ENCODE results near the gene PTPRN2.

Gene PTPRN2

DNA sequence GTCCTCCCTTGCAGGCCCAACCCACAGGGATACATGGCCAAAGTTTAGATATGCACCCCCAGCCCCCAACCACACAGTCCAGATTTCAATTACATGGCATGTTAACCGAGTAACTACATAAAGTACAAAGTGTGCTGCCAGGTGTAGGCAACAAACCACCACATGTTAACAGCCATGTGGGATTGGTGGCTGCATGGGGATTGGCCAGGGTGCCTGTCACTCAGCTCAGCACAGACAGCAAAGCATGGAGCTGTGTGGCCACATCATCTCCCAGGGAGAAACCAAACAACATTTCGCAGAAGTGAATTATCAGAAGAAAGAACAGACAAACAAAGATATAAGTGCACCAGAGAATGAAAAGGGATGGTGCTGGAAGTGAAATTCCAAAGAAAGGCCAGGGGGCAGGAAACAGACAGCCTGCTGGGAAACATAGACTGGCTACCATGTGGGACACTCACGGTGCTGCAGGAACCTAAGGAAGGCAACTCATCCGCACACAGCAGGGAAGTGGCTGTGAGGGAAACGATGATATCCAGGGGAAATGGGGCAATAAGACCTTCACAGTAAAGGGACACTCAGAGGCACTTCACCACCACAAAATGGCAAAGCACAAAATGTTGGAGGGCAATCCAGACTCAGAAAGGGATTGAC, 171.2 kb downstream of the PTPRN2 start:
- Histone ChIP-seq H3K27me3 (ENCODE audit: control insufficient read depth in 2 of 2, insufficient read depth in 2 of 2, low read length in 2 of 2) (no peaks in the 10 kb centered on the region), H3K9ac (ENCODE audit: low read depth in 1 of 2, low read length in 2 of 2) (no peak overlapping the region), H3K4me1 (ENCODE audit: control insufficient read depth in 2 of 2, insufficient read depth in 2 of 2, low read length in 2 of 2) (no peaks in the 10 kb centered on the region), H3K36me3 (ENCODE audit: control insufficient read depth in 2 of 2, insufficient read depth in 2 of 2, low read length in 2 of 2) (no peaks in the 10 kb centered on the region), H3K4me3 (ENCODE audit: low read length in 2 of 2) (no peak overlapping the region), H3K27ac (ENCODE audit: low read depth in 2 of 2, low read length in 2 of 2) (no peak overlapping the region), H3K9me3 (ENCODE audit: control insufficient read depth in 2 of 2, low read length in 2 of 2) (peaks cover 6 to 8% of the 10 kb centered on the region in 2 donors)

DNA sequence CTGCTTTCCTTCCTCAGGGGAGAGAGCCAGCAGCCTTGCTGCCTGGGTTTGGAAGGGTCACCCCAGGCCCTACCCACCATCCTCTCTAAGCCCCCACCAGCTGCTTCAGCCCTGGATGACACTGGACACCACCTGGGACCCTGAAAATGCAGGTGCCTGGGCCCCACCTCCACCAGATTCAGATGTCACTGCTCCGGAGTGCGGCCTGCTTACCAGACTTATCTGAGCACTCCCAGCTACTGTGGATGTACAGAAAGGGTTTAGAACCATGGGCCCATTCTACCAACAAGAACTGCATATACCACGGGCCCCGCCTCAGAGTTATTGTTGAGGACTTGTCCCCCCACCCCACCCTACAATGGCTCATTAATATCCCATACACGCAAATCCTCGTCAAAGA, 172.3 kb downstream of the PTPRN2 start:
- Histone ChIP-seq H3K27me3 (ENCODE audit: control insufficient read depth in 2 of 2, insufficient read depth in 2 of 2, low read length in 2 of 2) (no peaks in the 10 kb centered on the region), H3K4me3 (ENCODE audit: low read length in 2 of 2) (no peak overlapping the region), H3K27ac (ENCODE audit: low read depth in 2 of 2, low read length in 2 of 2) (no peak overlapping the region), H3K36me3 (ENCODE audit: control insufficient read depth in 2 of 2, insufficient read depth in 2 of 2, low read length in 2 of 2) (no peaks in the 10 kb centered on the region), H3K4me1 (ENCODE audit: control insufficient read depth in 2 of 2, insufficient read depth in 2 of 2, low read length in 2 of 2) (no peaks in the 10 kb centered on the region), H3K9ac (ENCODE audit: low read depth in 1 of 2, low read length in 2 of 2) (no peak overlapping the region), H3K9me3 (ENCODE audit: control insufficient read depth in 2 of 2, low read length in 2 of 2) (peaks cover 6 to 8% of the 10 kb centered on the region in 2 donors)

GRCh38 chr7:158414486-158414961, 173.1 kb downstream of the PTPRN2 start:
- Histone ChIP-seq H3K9me3 (ENCODE audit: control insufficient read depth in 2 of 2, low read length in 2 of 2) (peaks cover 6 to 8% of the 10 kb centered on the region in 2 donors), H3K4me3 (ENCODE audit: low read length in 2 of 2) (no peak overlapping the region), H3K9ac (ENCODE audit: low read depth in 1 of 2, low read length in 2 of 2) (no peak overlapping the region), H3K4me1 (ENCODE audit: control insufficient read depth in 2 of 2, insufficient read depth in 2 of 2, low read length in 2 of 2) (no peaks in the 10 kb centered on the region), H3K36me3 (ENCODE audit: control insufficient read depth in 2 of 2, insufficient read depth in 2 of 2, low read length in 2 of 2) (no peaks in the 10 kb centered on the region), H3K27ac (ENCODE audit: low read depth in 2 of 2, low read length in 2 of 2) (no peak overlapping the region), H3K27me3 (ENCODE audit: control insufficient read depth in 2 of 2, insufficient read depth in 2 of 2, low read length in 2 of 2) (no peaks in the 10 kb centered on the region)

DNA sequence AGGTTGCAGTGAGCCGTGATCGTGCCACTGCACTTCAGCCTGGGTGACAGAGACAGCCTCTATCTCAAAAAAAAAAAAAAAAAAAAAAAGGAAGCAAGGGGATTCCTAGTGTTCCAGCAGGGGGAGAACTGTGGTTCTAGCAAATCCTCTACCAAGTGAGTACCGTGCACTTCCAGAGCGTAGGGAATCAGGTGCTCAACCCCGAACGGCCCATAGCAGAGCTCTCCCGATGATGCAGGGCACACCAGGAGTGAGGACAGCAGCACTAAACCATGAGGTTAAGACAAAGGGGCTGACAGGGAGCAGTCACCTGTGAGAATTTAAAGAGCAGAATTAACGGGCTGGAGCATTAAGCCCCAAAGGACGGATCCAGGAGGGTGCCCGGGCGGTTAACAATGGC, 173.6 kb downstream of the PTPRN2 start:
- Histone ChIP-seq H3K27me3 (ENCODE audit: control insufficient read depth in 2 of 2, insufficient read depth in 2 of 2, low read length in 2 of 2) (no peaks in the 10 kb centered on the region), H3K4me1 (ENCODE audit: control insufficient read depth in 2 of 2, insufficient read depth in 2 of 2, low read length in 2 of 2) (no peaks in the 10 kb centered on the region), H3K4me3 (ENCODE audit: low read length in 2 of 2) (no peak overlapping the region), H3K9ac (ENCODE audit: low read depth in 1 of 2, low read length in 2 of 2) (no peak overlapping the region), H3K9me3 (ENCODE audit: control insufficient read depth in 2 of 2, low read length in 2 of 2) (peaks cover 6 to 8% of the 10 kb centered on the region in 2 donors), H3K36me3 (ENCODE audit: control insufficient read depth in 2 of 2, insufficient read depth in 2 of 2, low read length in 2 of 2) (no peaks in the 10 kb centered on the region), H3K27ac (ENCODE audit: low read depth in 2 of 2, low read length in 2 of 2) (no peak overlapping the region)

DNA sequence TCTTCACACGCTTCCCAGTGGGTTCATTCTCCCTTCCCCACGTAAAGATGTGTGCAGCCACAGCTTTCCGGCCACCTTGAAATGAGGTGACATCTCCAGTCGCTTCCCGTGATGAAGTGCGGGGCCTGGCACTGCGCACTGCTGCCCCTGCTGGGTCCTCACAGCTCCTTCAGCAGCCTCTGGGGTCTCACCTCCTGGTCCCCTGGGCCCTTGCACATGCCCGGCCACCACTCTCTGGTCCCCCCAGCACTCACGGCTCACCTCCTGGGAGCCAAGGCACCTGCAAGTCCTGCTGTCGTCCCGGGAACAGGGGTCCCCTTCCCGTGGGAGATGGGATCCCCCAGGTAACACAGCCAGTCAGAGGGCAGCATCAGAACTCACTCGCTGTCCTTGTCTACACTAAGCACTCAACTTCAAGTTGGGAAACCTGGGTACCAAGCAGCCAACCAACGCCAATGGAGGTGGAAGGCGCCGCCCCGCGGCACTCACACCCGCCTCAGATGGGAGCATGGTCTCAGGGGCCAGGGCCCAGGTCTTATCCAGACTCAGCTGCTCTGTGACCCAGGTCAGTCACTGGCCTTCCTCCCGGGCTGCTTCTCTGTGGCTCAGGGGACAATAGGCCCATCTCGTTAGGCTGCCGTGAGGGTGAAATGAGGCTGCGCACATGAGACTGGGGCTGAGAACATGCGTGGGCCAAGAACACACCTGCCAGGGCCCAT, 176.2 kb downstream of the PTPRN2 start:
- peaks cover 5 to 11% of the 10 kb centered on the region in 2 donors for H3K4me1 ChIP-seq (ENCODE audit: control insufficient read depth in 2 of 2, insufficient read depth in 2 of 2, low read length in 2 of 2)
- H3K9me3 ChIP-seq (ENCODE audit: control insufficient read depth in 2 of 2, low read length in 2 of 2) = no peaks in the 10 kb centered on the region
- H3K9ac ChIP-seq (ENCODE audit: low read depth in 1 of 2, low read length in 2 of 2) = no peak overlapping the region
- H3K36me3 ChIP-seq (ENCODE audit: control insufficient read depth in 2 of 2, insufficient read depth in 2 of 2, low read length in 2 of 2) = no peaks in the 10 kb centered on the region
- no peak overlapping the region for H3K4me3 ChIP-seq (ENCODE audit: low read length in 2 of 2)
- H3K27me3 ChIP-seq (ENCODE audit: control insufficient read depth in 2 of 2, insufficient read depth in 2 of 2, low read length in 2 of 2) = no peaks in the 10 kb centered on the region
- H3K27ac ChIP-seq (ENCODE audit: low read depth in 2 of 2, low read length in 2 of 2) = no peak overlapping the region

DNA sequence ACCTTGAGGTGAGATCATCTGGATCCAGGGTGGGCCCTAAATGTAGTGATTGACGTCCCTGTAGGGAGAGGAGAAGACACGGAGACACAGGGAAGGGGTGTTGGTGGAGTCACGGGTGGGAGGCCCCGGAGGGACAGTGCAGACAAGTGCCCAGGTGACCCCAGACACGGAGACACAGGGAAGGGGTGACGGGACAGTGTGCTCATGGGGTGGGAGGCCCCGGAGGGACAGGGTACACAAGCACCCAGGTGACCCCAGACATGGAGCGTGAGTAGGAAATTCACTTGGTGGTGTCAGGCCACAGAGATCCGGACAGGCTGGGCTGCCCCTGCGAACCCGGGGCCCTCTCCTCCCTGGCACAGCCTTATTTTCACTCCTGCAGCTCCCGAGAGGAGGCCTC, 176.9 kb downstream of the PTPRN2 start:
- H3K9ac ChIP-seq (ENCODE audit: low read depth in 1 of 2, low read length in 2 of 2) = no peak overlapping the region
- no peaks in the 10 kb centered on the region for H3K9me3 ChIP-seq (ENCODE audit: control insufficient read depth in 2 of 2, low read length in 2 of 2)
- H3K4me3 ChIP-seq (ENCODE audit: low read length in 2 of 2) = no peak overlapping the region
- no peaks in the 10 kb centered on the region for H3K27me3 ChIP-seq (ENCODE audit: control insufficient read depth in 2 of 2, insufficient read depth in 2 of 2, low read length in 2 of 2)
- H3K27ac ChIP-seq (ENCODE audit: low read depth in 2 of 2, low read length in 2 of 2) = no peak overlapping the region
- no peaks in the 10 kb centered on the region for H3K36me3 ChIP-seq (ENCODE audit: control insufficient read depth in 2 of 2, insufficient read depth in 2 of 2, low read length in 2 of 2)
- H3K4me1 ChIP-seq (ENCODE audit: control insufficient read depth in 2 of 2, insufficient read depth in 2 of 2, low read length in 2 of 2) = peaks cover 7 to 13% of the 10 kb centered on the region in 2 donors

GRCh38 chr7:158409816-158410330, 177.8 kb downstream of the PTPRN2 start:
- H3K36me3 ChIP-seq (ENCODE audit: control insufficient read depth in 2 of 2, insufficient read depth in 2 of 2, low read length in 2 of 2) = no peaks in the 10 kb centered on the region
- peaks cover 7 to 13% of the 10 kb centered on the region in 2 donors for H3K4me1 ChIP-seq (ENCODE audit: control insufficient read depth in 2 of 2, insufficient read depth in 2 of 2, low read length in 2 of 2)
- H3K4me3 ChIP-seq (ENCODE audit: low read length in 2 of 2) = no peak overlapping the region
- H3K27ac ChIP-seq (ENCODE audit: low read depth in 2 of 2, low read length in 2 of 2) = no peak overlapping the region
- no peak overlapping the region for H3K9ac ChIP-seq (ENCODE audit: low read depth in 1 of 2, low read length in 2 of 2)
- H3K27me3 ChIP-seq (ENCODE audit: control insufficient read depth in 2 of 2, insufficient read depth in 2 of 2, low read length in 2 of 2) = no peaks in the 10 kb centered on the region
- H3K9me3 ChIP-seq (ENCODE audit: control insufficient read depth in 2 of 2, low read length in 2 of 2) = no peaks in the 10 kb centered on the region

GRCh38 chr7:158409120-158409519, 178.5 kb downstream of the PTPRN2 start:
- peaks cover 7 to 13% of the 10 kb centered on the region in 2 donors for H3K4me1 ChIP-seq (ENCODE audit: control insufficient read depth in 2 of 2, insufficient read depth in 2 of 2, low read length in 2 of 2)
- H3K9me3 ChIP-seq (ENCODE audit: control insufficient read depth in 2 of 2, low read length in 2 of 2) = no peaks in the 10 kb centered on the region
- H3K27me3 ChIP-seq (ENCODE audit: control insufficient read depth in 2 of 2, insufficient read depth in 2 of 2, low read length in 2 of 2) = no peaks in the 10 kb centered on the region
- no peak overlapping the region for H3K9ac ChIP-seq (ENCODE audit: low read depth in 1 of 2, low read length in 2 of 2)
- no peak overlapping the region for H3K4me3 ChIP-seq (ENCODE audit: low read length in 2 of 2)
- no peak overlapping the region for H3K27ac ChIP-seq (ENCODE audit: low read depth in 2 of 2, low read length in 2 of 2)
- H3K36me3 ChIP-seq (ENCODE audit: control insufficient read depth in 2 of 2, insufficient read depth in 2 of 2, low read length in 2 of 2) = no peaks in the 10 kb centered on the region

DNA sequence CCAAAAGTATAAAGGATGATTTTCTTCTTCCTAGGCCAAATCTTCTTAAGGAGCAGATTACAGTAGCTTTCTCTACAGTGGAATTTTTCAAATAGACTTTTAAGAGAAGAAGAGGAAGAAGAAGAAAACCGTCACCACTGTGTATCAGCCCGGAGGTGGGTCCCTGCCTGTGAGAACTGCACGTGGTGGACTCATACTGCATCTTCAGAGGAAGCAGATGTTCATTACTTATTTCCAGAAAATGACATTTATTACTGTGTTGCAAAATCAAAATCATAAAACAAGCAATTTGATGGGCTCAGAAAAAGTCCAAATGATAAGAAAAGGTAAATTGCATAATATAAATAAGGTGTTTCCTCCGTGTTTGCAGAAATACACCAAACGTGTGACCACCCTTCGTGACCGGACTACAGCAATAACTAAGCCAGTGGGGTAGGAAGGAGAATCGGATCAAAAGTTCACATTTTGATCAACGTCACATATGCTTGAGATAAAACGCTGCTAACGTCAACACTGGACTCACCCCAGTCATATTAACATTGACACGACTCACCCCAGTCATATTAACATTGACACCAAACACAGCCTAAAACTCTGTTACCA, 179.2 kb downstream of the PTPRN2 start:
- no peak overlapping the region for H3K9ac ChIP-seq (ENCODE audit: low read depth in 1 of 2, low read length in 2 of 2)
- no peaks in the 10 kb centered on the region for H3K9me3 ChIP-seq (ENCODE audit: control insufficient read depth in 2 of 2, low read length in 2 of 2)
- H3K36me3 ChIP-seq (ENCODE audit: control insufficient read depth in 2 of 2, insufficient read depth in 2 of 2, low read length in 2 of 2) = no peaks in the 10 kb centered on the region
- no peaks in the 10 kb centered on the region for H3K27me3 ChIP-seq (ENCODE audit: control insufficient read depth in 2 of 2, insufficient read depth in 2 of 2, low read length in 2 of 2)
- peaks cover 7 to 13% of the 10 kb centered on the region in 2 donors for H3K4me1 ChIP-seq (ENCODE audit: control insufficient read depth in 2 of 2, insufficient read depth in 2 of 2, low read length in 2 of 2)
- H3K27ac ChIP-seq (ENCODE audit: low read depth in 2 of 2, low read length in 2 of 2) = no peak overlapping the region
- H3K4me3 ChIP-seq (ENCODE audit: low read length in 2 of 2) = no peak overlapping the region
